ENCODE data around the gene DNAJC24. TPM values are rescaled to one million over a fixed set of nuclear protein-coding genes. Genes with fewer than 3 reads are reported as not detected.
A peak's percentile ranks its signal among the peaks of the same experiment; 100 is the strongest.

The DNAJC24 gene
- total and polyA plus RNA-seq, 9 of the 15 experiments (the other 6 are each of a cell fraction or from before 2014, with no cell fraction given): 12.2 to 31.9 (median 16.9) TPM

DNA sequence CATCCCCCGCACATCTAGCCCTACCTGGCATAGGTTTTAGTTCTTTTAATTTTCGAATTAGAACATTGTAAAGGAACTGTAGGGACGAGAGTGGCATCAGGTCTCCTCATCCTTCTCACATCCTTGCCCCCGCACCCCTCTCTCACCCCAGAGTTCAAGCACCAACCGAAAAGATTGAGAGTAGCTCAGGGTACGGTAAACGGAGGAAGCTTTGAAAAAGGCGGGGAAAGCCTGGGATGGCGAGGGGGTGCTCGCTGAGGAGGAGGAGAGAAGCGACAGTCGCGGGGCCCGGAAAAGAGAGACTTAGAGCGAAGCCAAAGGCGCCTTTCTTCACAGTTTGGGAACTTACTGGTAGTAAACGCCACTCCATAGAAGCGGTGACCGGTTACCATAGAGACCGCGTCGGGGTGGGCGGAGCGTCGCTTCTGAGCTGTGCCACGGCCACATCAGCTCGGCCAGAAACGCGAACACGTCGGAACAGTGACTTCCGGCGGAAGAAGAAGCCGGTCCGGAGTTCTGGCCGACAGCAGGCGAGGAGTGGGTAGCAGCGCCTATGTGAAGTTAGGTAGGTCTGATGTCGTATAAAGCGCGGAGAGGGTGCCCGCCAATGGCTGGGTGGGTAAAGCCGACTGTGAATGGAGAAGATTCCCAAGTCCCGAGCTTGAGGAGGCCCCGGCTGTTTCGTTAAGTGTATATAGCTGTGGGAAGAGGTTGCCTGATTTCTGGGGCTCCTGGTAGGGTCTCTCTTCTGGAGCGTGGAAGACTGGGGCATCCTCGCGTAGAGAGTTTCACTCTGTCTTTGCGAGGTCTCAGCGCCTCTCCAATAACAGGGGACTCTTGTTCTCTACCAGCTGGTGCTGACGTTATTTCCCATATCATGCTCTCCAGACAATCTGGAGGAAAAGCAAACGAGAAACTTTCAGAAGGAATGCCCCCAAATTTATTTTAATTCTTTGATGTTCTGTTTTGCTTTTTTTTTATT, at the start of gene DNAJC24, which contains the start of gene DCDC1 (continued):
- TF ChIP-seq, protein P1, sequence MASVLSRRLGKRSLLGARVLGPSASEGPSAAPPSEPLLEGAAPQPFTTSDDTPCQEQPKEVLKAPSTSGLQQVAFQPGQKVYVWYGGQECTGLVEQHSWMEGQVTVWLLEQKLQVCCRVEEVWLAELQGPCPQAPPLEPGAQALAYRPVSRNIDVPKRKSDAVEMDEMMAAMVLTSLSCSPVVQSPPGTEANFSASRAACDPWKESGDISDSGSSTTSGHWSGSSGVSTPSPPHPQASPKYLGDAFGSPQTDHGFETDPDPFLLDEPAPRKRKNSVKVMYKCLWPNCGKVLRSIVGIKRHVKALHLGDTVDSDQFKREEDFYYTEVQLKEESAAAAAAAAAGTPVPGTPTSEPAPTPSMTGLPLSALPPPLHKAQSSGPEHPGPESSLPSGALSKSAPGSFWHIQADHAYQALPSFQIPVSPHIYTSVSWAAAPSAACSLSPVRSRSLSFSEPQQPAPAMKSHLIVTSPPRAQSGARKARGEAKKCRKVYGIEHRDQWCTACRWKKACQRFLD (CRISPR knock-in tag; IDR thresholded peaks at IDR 0.05): no peak
- TF ChIP-seq SREBF2 (CRISPR knock-in tag; IDR thresholded peaks at IDR 0.05): no peak
- TF ChIP-seq, protein P2, sequence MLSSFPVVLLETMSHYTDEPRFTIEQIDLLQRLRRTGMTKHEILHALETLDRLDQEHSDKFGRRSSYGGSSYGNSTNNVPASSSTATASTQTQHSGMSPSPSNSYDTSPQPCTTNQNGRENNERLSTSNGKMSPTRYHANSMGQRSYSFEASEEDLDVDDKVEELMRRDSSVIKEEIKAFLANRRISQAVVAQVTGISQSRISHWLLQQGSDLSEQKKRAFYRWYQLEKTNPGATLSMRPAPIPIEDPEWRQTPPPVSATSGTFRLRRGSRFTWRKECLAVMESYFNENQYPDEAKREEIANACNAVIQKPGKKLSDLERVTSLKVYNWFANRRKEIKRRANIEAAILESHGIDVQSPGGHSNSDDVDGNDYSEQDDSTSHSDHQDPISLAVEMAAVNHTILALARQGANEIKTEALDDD (IDR thresholded peaks at IDR 0.05): no peak
- no peak for TF ChIP-seq ZNF584 (CRISPR knock-in tag; IDR thresholded peaks at IDR 0.05; ENCODE audit: low read depth)
- no peak for TF ChIP-seq NR3C1 (CRISPR knock-in tag; IDR thresholded peaks at IDR 0.05)
- TF ChIP-seq, protein P3, sequence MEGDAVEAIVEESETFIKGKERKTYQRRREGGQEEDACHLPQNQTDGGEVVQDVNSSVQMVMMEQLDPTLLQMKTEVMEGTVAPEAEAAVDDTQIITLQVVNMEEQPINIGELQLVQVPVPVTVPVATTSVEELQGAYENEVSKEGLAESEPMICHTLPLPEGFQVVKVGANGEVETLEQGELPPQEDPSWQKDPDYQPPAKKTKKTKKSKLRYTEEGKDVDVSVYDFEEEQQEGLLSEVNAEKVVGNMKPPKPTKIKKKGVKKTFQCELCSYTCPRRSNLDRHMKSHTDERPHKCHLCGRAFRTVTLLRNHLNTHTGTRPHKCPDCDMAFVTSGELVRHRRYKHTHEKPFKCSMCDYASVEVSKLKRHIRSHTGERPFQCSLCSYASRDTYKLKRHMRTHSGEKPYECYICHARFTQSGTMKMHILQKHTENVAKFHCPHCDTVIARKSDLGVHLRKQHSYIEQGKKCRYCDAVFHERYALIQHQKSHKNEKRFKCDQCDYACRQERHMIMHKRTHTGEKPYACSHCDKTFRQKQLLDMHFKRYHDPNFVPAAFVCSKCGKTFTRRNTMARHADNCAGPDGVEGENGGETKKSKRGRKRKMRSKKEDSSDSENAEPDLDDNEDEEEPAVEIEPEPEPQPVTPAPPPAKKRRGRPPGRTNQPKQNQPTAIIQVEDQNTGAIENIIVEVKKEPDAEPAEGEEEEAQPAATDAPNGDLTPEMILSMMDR (IDR thresholded peaks at IDR 0.05 in 2 of 3, conservative IDR thresholded peaks at IDR 0.05 in 1 of 3; ENCODE audit: insufficient read depth in 2 of 3, low read depth in 1 of 3, low read length in 3 of 3): no peak
- no peak for TF ChIP-seq KDM2B (CRISPR knock-in tag; IDR thresholded peaks at IDR 0.05)
- TF ChIP-seq, protein P4, sequence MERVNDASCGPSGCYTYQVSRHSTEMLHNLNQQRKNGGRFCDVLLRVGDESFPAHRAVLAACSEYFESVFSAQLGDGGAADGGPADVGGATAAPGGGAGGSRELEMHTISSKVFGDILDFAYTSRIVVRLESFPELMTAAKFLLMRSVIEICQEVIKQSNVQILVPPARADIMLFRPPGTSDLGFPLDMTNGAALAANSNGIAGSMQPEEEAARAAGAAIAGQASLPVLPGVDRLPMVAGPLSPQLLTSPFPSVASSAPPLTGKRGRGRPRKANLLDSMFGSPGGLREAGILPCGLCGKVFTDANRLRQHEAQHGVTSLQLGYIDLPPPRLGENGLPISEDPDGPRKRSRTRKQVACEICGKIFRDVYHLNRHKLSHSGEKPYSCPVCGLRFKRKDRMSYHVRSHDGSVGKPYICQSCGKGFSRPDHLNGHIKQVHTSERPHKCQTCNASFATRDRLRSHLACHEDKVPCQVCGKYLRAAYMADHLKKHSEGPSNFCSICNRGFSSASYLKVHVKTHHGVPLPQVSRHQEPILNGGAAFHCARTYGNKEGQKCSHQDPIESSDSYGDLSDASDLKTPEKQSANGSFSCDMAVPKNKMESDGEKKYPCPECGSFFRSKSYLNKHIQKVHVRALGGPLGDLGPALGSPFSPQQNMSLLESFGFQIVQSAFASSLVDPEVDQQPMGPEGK (CRISPR knock-in tag; IDR thresholded peaks at IDR 0.05; ENCODE audit: borderline replicate concordance): no peak
- peak; percentile 50; the same call in 1 of the 2 replicates for TF ChIP-seq CBX1 (IDR thresholded peaks at IDR 0.05; ENCODE audit: low read depth)
- TF ChIP-seq, protein P5, sequence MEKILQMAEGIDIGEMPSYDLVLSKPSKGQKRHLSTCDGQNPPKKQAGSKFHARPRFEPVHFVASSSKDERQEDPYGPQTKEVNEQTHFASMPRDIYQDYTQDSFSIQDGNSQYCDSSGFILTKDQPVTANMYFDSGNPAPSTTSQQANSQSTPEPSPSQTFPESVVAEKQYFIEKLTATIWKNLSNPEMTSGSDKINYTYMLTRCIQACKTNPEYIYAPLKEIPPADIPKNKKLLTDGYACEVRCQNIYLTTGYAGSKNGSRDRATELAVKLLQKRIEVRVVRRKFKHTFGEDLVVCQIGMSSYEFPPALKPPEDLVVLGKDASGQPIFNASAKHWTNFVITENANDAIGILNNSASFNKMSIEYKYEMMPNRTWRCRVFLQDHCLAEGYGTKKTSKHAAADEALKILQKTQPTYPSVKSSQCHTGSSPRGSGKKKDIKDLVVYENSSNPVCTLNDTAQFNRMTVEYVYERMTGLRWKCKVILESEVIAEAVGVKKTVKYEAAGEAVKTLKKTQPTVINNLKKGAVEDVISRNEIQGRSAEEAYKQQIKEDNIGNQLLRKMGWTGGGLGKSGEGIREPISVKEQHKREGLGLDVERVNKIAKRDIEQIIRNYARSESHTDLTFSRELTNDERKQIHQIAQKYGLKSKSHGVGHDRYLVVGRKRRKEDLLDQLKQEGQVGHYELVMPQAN (IDR thresholded peaks at IDR 0.05; ENCODE audit: borderline replicate concordance): peak; percentile 65; the same call in 1 of the 2 replicates
- no peak for TF ChIP-seq ZNF282 (CRISPR knock-in tag; IDR thresholded peaks at IDR 0.05)
- peak; percentile 76; the same call in 1 of the 2 replicates for TF ChIP-seq CTBP1 (IDR thresholded peaks at IDR 0.05; ENCODE audit: borderline replicate concordance)
- no peak for TF ChIP-seq SMARCB1 (IDR thresholded peaks at IDR 0.05; ENCODE audit: insufficient read length, low read depth)
- TF ChIP-seq, protein P6, sequence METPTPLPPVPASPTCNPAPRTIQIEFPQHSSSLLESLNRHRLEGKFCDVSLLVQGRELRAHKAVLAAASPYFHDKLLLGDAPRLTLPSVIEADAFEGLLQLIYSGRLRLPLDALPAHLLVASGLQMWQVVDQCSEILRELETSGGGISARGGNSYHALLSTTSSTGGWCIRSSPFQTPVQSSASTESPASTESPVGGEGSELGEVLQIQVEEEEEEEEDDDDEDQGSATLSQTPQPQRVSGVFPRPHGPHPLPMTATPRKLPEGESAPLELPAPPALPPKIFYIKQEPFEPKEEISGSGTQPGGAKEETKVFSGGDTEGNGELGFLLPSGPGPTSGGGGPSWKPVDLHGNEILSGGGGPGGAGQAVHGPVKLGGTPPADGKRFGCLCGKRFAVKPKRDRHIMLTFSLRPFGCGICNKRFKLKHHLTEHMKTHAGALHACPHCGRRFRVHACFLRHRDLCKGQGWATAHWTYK (CRISPR knock-in tag; IDR thresholded peaks at IDR 0.05): no peak
- TF ChIP-seq MYC (IDR thresholded peaks at IDR 0.05; ENCODE audit: low read depth, low read length): peak; percentile 64
- TF ChIP-seq MYC (CRISPR knock-in tag; IDR thresholded peaks at IDR 0.05; ENCODE audit: borderline replicate concordance, low read depth): no peak

Data from K562 (cell line).